A549 (cell line): ENCODE data around the gene NPLOC4. TPM values are rescaled to one million over a fixed set of nuclear protein-coding genes. Genes with fewer than 3 reads are reported as not detected.
A peak's percentile ranks its signal among the peaks of the same experiment; 100 is the strongest.

Source experiments
- ATAC-seq, 2 experiments: fragments of 200-7000 bp in 1 of 2; fragments of >200 bp in 1 of 2; cut with Nextera tagmentation in 1 of 2; cut with Tn5 transposase in 1 of 2; 3 replicates each; pipeline versions ENCODE4 v1.8.0 to v1.9.1; 2018 to 2020; ENCODE audit warnings: mild to moderate bottlenecking in 1 of 2, moderate library complexity in 1 of 2
- CTCF ChIA-PET: fragments of 300-600 bp; sonication (Branson Sonifier 250); formaldehyde crosslinking; extraction: SDS; loops from one replicate; lab custom pipeline; 2021; ENCODE audit warnings: antibody characterized with exemption, inconsistent platforms; lab: Yijun Ruan, JAX
- POLR2A ChIA-PET: fragments of 350-600 bp; formaldehyde crosslinking; extraction: SDS; loops from one replicate; lab custom pipeline; 2021; ENCODE audit warnings: antibody characterized with exemption, inconsistent platforms; lab: Yijun Ruan, JAX
- DNase-seq, 2 experiments: peaks; one replicate each; pipeline versions ENCODE4 v3.0.0 to v3.0.0-alpha.2; 2011 to 2016; ENCODE audit warnings: low read depth in 1 of 2, low spot score in 1 of 2
- FAIRE-seq: peaks from 2 replicates; lab custom pipeline; 2011; peaks lifted over from hg19 to GRCh38; lab: Jason Lieb, UNC
- H3K27ac ChIP-seq, 2 experiments: fragments of >200 bp; sonication (Bioruptor Twin); formaldehyde crosslinking; 3 replicates each; pipeline ENCODE4 v1.5.1; 2016 to 2017
- H3K4me1 ChIP-seq: fragments of >200 bp; sonication (Bioruptor Twin); formaldehyde crosslinking; 3 replicates; pipeline ENCODE4 v1.6.1; 2016
- H3K4me2 ChIP-seq: fragments of >200 bp; sonication (Bioruptor Twin); formaldehyde crosslinking; 3 replicates; pipeline ENCODE4 v1.6.1; 2016
- H3K4me3 ChIP-seq: fragments of >200 bp; sonication (Bioruptor Twin); formaldehyde crosslinking; 3 replicates; pipeline ENCODE4 v1.5.1; 2016
- H3K9me3 ChIP-seq: fragments of >200 bp; sonication (Bioruptor Twin); formaldehyde crosslinking; 3 replicates; pipeline ENCODE4 v1.6.1; 2016
- CBX2 ChIP-seq: fragments of 200-600 bp; sonication (generic); IDR thresholded peaks from 2 replicates; pipeline ENCODE4 v1.6.1; 2016; ENCODE audit warnings: low read depth, mild to moderate bottlenecking, borderline replicate concordance
- CHD2 ChIP-seq: fragments of 150-350 bp; IDR thresholded peaks from 2 replicates; pipeline ENCODE4 v1.6.1; 2014; ENCODE audit warnings: low read length; ENCODE audit not compliant: partially characterized antibody
- CTCF ChIP-seq: fragments of >200 bp; sonication (Bioruptor Twin); formaldehyde crosslinking; IDR thresholded peaks from 3 replicates; pipeline ENCODE4 v1.5.1; 2016
- E2F6 ChIP-seq: IDR thresholded peaks from 2 replicates; pipeline ENCODE4 v1.6.1; 2012; ENCODE audit warnings: low read depth, borderline replicate concordance
- FOSL2 ChIP-seq, 2 experiments: fragments of 450-650 bp in 1 of 2; fragments of >200 bp in 1 of 2; sonication (Bioruptor Twin) in 1 of 2; formaldehyde crosslinking; IDR thresholded peaks; 2 replicates each; pipeline versions ENCODE4 v1.5.0 to v1.6.1; 2016 to 2020; ENCODE audit warnings: mild to moderate bottlenecking in 1 of 2, moderate library complexity in 1 of 2
- HES2 ChIP-seq: fragments of >200 bp; sonication (Bioruptor Twin); formaldehyde crosslinking; IDR thresholded peaks from 2 replicates; pipeline ENCODE4 v1.6.1; 2016
- HEYL ChIP-seq: fragments of 250-450 bp; sonication (Bioruptor Pico); IDR thresholded peaks from 2 replicates; pipeline ENCODE4 v1.8.0; 2021; ENCODE audit warnings: mild to moderate bottlenecking, moderate library complexity
- HOXB13 ChIP-seq: fragments of 250-450 bp; sonication (Bioruptor Pico); IDR thresholded peaks from 2 replicates; pipeline ENCODE4 v1.5.0; 2020; ENCODE audit warnings: low read depth, mild to moderate bottlenecking, moderate library complexity
- NPAS2 ChIP-seq: fragments of 250-450 bp; sonication (Bioruptor Pico); IDR thresholded peaks from 2 replicates; pipeline ENCODE4 v1.8.0; 2022; ENCODE audit warnings: mild to moderate bottlenecking, moderate library complexity, borderline replicate concordance
- NR3C1 ChIP-seq: fragments of >200 bp; sonication (Bioruptor Twin); formaldehyde crosslinking; IDR thresholded peaks from 3 replicates; pipeline ENCODE4 v1.6.1; 2017
- POLR2A ChIP-seq: IDR thresholded peaks from 2 replicates; pipeline ENCODE4 v1.6.1; 2012; ENCODE audit warnings: mild to moderate bottlenecking, low read length
- POLR2AphosphoS2 ChIP-seq: conservative IDR thresholded peaks from 2 replicates; pipeline ENCODE4 v1.6.1; 2012; ENCODE audit warnings: low read length, improper control_type of control experiment, inconsistent platforms
- RAD21 ChIP-seq, 2 experiments: fragments of >200 bp in 1 of 2; sonication (Bioruptor Twin) in 1 of 2; formaldehyde crosslinking in 1 of 2; IDR thresholded peaks in 1 of 2; conservative IDR thresholded peaks in 1 of 2; 2 replicates in 1 of 2; 3 replicates in 1 of 2; pipeline ENCODE4 v1.6.1; 2012 to 2018; ENCODE audit warnings: inconsistent platforms in 1 of 2
- SMC3 ChIP-seq: fragments of >200 bp; sonication (Bioruptor Twin); formaldehyde crosslinking; IDR thresholded peaks from 3 replicates; pipeline ENCODE4 v1.6.1; 2018; ENCODE audit warnings: inconsistent platforms
- SREBF2 ChIP-seq: fragments of 450-650 bp; IDR thresholded peaks from 2 replicates; pipeline ENCODE4 v1.6.1; 2014; ENCODE audit warnings: mild to moderate bottlenecking, moderate library complexity
- TFCP2L1 ChIP-seq: fragments of 250-450 bp; sonication (Bioruptor Pico); IDR thresholded peaks from 2 replicates; pipeline ENCODE4 v1.5.0; 2021; ENCODE audit warnings: mild to moderate bottlenecking
- TP53 ChIP-seq: fragments of 250-450 bp; sonication (Bioruptor Pico); IDR thresholded peaks from 2 replicates; pipeline ENCODE4 v1.5.0; 2021; ENCODE audit warnings: mild to moderate bottlenecking, moderate library complexity
- ZC3H11A ChIP-seq: fragments of 450-650 bp; IDR thresholded peaks from 2 replicates; pipeline ENCODE4 v1.6.1; 2014; ENCODE audit warnings: antibody characterized with exemption, mild to moderate bottlenecking
- ZNF302 ChIP-seq: fragments of 250-450 bp; sonication (Bioruptor Pico); IDR thresholded peaks from 2 replicates; pipeline ENCODE4 v1.9.0; 2021; ENCODE audit warnings: inconsistent platforms, mild to moderate bottlenecking, moderate library complexity
- WGBS: methylation state at CpG from one replicate; pipeline ENCODE4 v1.1.6; 2017; ENCODE audit errors: missing lambda C conversion rate; 5-methylcytosine and 5-hydroxymethylcytosine counted together
- polyA plus RNA-seq, 4 experiments: library from polyadenylated mRNA; depleted of rRNA in 3 of 4; stranded (reverse); fragments of >200 nt; fragmentation: RNase III in 1 of 4; extraction: RNeasy Plus Mini Kit Qiagen cat#74134 plus additional on column Dnase treatment in 1 of 4; gene quantifications; 2 replicates in 3 of 4; 3 replicates in 1 of 4; pipeline ENCODE4 v1.2.3, GENCODE V29; 2011 to 2017
- TF ChIP-seq, protein P1 (sequence below): IDR thresholded peaks from 2 replicates; pipeline ENCODE4 v1.6.1; 2012

NPLOC4 gene
- polyA plus RNA-seq, 2 of the 4 experiments (the other 2 are of a cell fraction) = 98.5 to 101 TPM

DNA sequence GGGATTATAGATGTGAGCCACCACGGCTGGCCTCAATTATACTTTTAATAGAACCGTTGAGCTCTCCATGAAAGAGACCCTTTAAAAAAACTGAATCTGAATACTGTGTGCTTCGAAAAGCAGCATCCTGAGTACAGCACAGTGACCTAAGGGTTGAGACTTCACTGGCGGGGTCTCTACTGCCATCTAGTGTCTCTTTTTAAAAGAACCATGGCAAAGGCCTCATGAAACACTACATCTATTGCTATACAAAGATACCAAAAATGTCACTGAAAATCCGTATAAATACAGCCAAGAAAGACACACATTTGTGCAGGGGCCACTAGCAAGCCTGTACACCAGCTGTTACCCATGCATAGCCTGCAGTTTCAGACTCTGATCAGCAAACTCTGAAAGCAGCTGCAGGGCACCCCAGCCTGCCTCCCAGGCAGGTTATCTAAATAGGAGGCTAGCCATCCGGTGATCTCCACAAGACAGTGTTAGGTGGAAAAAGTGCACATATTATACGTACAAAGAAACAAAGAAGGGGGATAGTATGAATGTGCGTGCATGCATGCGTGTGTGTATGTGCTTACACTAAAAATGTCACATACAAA, 35.3 kb downstream of the NPLOC4 start:
- Histone ChIP-seq H3K4me2 (no peak overlapping the region), H3K4me3 (no peak overlapping the region), H3K27ac (peak overlapping the region; percentile 5 to 63; a peak in 4 of 6 replicates), H3K4me1 (peaks cover 9% of the 10 kb centered on the region), H3K9me3 (no peaks in the 10 kb centered on the region)
- ChIA-PET POLR2A (interaction anchor here (0.7 to 1.7 kb wide), 6 partner anchors 35 to 90 kb away, joined by 3 to 13 read pairs (median 3); no protein-coding TSS in a partner anchor), CTCF (interaction anchor here (0.6 to 39.7 kb wide), 52 partner anchors 8 to 370 kb away, joined by 3 to 1604 read pairs (median 5); partner anchors contain the start of genes FAAP100, FSCN2 and PDE6G)
- DNase-seq (peak; percentile 75 to 80), FAIRE-seq (peak; percentile 36), ATAC-seq (peak; percentile 95 to 97)
- TF ChIP-seq CTCF = peak; percentile 95
- no peak for TF ChIP-seq SREBF2
- peak; percentile 89 for TF ChIP-seq SMC3
- TF ChIP-seq RAD21 (conservative IDR thresholded peaks at IDR 0.05 in 1 of 2, IDR thresholded peaks at IDR 0.05 in 1 of 2) = peak; percentile 94 to 98
- no peak for TF ChIP-seq TFCP2L1 (CRISPR knock-in tag)
- no peak for TF ChIP-seq HOXB13 (CRISPR knock-in tag)
- 34% methylated on average over 9 of the region's 9 CpGs for WGBS

GRCh38 chr17:81599719-81600486, 37.0 kb downstream of the NPLOC4 start:
- ChIA-PET CTCF (interaction anchor here (0.6 to 39.7 kb wide), 23 partner anchors 10 to 347 kb away, joined by 3 to 1604 read pairs (median 11); partner anchors contain the start of genes FAAP100 and FSCN2), POLR2A (interaction anchor here (1.3 to 1.7 kb wide), 2 partner anchors 33 to 44 kb away, joined by 3 to 13 read pairs; no protein-coding TSS in a partner anchor)
- Histone ChIP-seq H3K9me3 (no peaks in the 10 kb centered on the region), H3K4me2 (no peak overlapping the region), H3K4me3 (no peak overlapping the region), H3K27ac (no peak overlapping the region), H3K4me1 (peaks cover 18% of the 10 kb centered on the region)
- DNase-seq (no peak), FAIRE-seq (no peak), ATAC-seq (no peak)
- no peak for TF ChIP-seq POLR2A
- no peak for TF ChIP-seq POLR2AphosphoS2
- TF ChIP-seq HEYL (CRISPR knock-in tag) = no peak
- no peak for TF ChIP-seq ZC3H11A
- TF ChIP-seq FOSL2 (IDR thresholded peaks at IDR 0.05) = no peak
- TF ChIP-seq FOSL2 (CRISPR knock-in tag; IDR thresholded peaks at IDR 0.05) = no peak
- TF ChIP-seq RAD21 (conservative IDR thresholded peaks at IDR 0.05 in 1 of 2, IDR thresholded peaks at IDR 0.05 in 1 of 2) = no peak
- TF ChIP-seq, protein P1, sequence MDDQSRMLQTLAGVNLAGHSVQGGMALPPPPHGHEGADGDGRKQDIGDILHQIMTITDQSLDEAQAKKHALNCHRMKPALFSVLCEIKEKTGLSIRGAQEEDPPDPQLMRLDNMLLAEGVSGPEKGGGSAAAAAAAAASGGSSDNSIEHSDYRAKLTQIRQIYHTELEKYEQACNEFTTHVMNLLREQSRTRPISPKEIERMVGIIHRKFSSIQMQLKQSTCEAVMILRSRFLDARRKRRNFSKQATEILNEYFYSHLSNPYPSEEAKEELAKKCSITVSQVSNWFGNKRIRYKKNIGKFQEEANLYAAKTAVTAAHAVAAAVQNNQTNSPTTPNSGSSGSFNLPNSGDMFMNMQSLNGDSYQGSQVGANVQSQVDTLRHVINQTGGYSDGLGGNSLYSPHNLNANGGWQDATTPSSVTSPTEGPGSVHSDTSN = no peak
- no peak for TF ChIP-seq NR3C1
- no peak for TF ChIP-seq ZNF302
- TF ChIP-seq CHD2 = no peak
- no peak for TF ChIP-seq TP53 (CRISPR knock-in tag)
- no peak for TF ChIP-seq CBX2
- no peak for TF ChIP-seq E2F6
- TF ChIP-seq HES2 = no peak
- no peak for TF ChIP-seq NPAS2 (CRISPR knock-in tag)
- TF ChIP-seq TFCP2L1 (CRISPR knock-in tag) = no peak
- 81% methylated on average over 10 of the region's 10 CpGs for WGBS
